Stimulated activated CD8-positive, alpha-beta memory T cell treated with anti-CD3 and anti-CD28 coated beads, Interleukin-4, amount 100 ng/mL, for 24 hours (primary cell): ENCODE results near the gene SH2B2.

ENCODE experiments used
- DNase-seq: peaks from one replicate; pipeline ENCODE4 v3.0.0-alpha.2; 2020; ENCODE audit warnings: low read depth

The SH2B2 gene

DNA sequence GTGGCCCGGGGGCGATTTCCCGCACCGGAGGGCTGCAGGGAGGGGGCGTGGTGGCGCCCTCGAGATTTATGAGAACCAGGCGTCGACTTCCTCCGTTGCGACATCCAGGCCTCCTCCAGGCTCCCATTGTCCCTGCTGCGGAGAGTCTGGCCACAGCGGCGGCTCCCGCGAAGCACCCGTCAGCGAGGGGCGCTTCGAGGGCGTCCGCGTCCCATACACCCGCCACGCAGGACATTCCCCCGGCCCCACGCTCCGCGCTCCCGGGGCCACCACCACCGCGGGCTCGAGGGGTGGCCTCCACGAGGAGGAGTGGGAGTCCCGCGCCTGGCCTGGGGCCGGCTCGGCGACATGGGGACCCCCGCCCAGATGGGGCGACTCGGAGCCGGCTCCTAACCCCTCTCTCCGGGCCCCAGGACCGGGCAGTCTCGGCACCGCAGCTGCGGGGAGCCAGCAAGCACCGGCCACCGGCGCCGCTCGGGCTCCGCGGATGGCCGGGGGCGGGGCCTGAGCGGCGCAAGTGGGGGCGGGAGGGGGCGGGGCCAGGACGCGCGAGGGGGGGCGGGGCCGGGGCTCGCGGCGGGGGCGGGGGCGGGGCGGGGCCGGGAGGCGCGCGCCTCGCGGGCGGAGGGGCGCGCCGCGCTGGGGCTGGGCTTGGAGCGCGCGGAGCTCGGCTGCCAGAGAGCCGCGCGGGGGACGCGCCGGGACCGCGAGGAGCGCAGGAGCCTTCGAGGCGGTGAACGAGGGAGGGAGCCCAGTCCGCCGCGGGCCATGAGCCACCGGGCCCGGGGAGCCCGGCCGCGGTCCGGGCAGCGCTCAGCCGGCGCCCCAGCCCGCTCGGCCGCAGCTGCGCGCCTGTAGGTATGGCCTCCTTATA, at the start of gene SH2B2:
SH2B2 (plus strand) TSS at position 632 of the 874 bp plus-strand sequence. CDS start 13,683 bp downstream, outside the sequence.
- no peak for DNase-seq

DNA sequence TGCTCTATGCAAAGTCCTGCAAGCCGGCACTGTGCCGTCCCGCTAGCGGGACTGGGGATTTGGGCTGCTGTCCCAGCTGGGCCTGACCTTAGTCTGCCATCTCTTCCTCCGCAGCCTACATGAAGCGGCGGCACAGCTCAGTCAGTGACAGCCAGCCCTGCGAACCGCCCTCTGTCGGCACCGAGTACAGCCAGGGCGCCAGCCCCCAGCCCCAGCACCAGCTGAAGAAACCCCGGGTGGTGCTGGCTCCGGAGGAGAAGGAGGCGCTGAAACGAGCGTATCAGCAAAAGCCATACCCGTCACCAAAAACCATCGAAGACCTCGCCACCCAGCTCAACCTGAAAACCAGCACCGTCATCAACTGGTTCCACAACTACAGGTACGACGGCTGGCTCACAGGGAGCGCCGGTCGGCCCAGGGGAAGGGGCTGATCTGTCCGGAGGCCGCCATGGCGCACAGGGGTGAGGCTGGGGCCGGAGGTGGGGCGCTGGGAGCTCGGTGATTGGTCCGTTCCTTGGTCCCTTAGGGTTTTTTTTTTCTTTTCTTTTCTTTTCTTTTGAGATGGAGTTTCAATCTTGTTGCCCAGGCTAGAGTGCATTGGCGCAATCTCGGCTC, 47.4 kb upstream of the SH2B2 start:
- no peak for DNase-seq

DNA sequence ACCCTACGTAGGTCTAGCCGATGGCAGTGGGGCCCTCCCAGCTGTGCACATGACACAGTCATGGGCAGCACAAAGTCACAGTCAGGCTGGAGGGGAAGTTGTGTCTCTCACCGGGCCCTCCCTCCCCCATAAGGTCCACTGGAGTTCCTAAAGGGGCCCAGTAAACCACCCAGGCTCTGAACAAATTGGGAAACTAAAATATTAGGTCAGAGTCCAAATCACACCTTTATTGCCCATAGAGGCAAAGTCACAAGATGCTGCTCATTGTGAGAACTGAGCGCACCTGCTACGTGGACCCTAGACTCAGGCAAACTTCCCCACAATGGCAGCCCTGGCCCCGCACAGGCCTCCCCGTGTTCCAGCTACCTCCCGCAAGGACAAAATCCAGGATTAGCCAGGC, 45.2 kb upstream of the SH2B2 start:
- DNase-seq, result no peak

DNA sequence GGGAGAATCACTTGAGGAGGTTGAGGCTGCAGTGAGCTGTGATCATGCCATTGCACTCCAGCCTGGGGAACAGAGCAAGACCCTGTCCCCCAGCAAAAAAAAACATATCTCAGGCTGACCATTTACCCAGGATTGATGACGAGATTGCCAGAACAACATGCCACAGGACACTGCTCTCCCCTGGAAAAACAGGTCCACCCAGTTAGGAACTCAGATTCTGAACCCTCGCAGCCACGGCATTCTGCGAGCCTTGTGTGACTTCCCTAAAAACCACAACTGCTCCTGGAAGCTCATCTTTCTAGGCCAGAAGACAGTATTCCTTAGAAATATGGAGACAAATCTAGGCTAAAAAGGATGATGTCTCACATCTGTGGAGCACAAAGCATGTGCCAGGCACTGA, 42.1 kb upstream of the SH2B2 start:
- DNase-seq, result no peak

DNA sequence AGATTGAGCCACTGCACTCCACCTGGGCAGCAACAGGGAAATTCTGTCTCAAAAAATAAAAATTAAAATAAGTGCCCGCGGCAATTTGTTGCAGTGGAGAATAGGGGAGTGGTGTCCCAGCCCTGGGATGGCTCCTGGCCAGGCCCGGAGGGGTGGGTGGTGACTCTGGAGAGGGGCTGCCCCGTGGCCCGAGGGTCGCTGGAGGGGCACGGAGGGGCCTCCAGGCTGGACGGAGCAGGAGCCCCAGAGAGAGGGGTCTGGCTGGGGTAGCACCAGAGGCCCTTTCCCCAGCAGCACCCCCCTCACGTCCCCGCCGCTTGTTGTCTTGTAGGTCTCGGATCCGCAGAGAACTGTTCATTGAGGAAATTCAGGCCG, 38.6 kb upstream of the SH2B2 start:
- no peak for DNase-seq

DNA sequence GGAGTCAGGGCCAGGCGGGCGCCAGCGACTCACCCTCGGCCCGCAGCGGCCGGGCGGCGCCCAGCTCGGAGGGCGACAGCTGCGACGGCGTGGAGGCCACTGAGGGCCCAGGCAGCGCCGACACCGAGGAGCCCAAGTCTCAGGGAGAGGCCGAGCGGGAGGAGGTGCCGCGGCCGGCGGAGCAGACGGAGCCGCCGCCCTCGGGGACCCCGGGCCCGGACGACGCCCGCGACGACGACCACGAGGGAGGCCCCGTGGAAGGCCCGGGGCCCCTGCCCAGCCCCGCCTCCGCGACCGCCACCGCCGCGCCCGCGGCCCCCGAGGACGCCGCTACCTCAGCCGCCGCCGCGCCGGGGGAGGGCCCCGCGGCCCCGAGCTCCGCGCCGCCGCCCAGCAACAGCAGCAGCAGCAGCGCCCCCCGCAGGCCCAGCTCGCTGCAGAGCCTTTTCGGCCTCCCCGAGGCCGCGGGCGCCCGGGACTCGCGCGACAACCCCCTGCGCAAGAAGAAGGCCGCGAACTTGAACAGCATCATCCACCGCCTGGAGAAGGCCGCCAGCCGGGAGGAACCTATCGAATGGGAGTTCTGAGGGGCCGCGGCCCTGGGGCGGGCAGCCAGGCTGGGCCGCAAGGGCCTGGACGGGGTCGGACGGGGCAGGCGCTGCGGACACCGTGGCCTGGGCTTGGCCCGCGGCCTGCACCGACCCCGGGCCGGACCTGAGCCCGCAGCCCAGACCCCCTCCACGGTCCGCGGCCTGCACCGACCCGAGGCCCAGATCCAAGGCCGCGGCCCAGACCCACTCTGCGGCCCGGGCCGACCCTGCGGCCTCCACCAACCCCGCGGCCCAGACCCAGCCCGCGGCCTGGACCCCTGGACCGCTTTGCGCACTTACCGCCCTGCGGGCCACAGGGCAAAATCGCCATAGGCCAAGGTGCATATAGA, 37.9 kb upstream of the SH2B2 start:
- no peak for DNase-seq

DNA sequence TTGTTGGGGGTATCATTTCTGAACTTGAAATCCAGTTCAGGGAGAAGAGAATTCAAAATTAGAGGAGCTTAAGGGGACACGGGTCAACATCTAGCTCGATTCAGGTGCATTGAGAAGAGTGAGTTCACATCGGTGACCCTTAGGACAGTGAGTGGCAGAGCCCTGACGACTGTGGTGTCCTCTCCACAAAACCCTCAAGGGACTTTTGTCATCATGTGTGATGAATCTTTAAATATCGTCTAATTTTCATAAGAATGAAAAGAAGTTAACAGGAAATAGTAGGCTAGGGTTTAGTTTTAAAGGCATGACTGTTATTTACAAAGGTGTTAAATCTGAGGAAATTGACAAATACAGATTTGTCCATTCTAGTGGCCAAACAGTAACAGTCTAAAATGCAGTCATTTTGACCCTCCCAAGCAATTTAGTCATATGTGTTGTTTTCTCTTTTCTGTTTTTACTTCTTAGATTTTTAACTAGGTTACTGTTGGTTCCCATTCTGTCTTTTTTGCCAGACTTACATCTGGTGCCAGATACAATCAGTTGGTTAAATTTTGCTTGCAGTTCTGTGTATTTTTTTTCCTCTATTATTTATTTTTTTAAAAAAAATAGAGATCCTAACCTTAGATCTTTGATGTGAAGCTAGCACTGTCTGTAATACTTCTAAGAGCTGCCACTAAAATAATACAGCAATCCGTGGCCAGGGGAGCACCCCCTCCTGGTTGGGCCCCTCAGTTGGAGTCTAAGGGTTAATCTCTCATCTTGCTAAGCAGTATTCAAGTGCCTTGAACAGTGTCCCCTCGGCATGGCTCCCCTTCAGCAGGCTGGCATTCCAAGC, 34.9 kb upstream of the SH2B2 start:
- no peak for DNase-seq

DNA sequence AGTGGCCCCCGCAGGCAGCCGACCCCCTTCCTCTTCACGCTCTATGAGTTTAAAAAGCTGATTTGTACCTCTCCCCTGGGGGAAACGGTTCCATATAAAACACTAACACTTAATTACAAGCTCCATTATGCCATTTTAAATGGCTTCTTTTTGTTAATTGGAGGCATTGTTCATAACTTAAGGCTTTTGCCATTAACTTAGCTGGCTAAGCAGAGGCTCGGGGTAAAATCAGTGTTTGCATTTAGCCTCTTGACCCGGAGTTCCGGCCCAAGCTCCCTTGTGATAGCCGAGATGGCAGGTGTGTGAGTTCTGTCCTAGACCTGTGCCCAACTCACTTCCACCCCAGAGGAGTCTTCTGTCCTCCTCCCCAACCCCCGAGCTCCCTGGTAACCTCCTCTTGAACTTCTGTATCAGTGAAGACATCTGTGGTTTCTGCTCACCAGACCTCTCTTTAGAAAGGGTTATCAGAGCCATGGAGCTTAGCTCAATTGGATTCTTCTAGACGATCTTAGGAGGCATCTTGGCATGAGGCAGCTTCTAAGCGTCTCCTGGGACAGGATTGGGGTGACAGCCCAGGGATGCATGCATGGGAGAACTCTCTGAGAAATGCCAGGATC, 34.2 kb upstream of the SH2B2 start:
- no peak for DNase-seq

DNA sequence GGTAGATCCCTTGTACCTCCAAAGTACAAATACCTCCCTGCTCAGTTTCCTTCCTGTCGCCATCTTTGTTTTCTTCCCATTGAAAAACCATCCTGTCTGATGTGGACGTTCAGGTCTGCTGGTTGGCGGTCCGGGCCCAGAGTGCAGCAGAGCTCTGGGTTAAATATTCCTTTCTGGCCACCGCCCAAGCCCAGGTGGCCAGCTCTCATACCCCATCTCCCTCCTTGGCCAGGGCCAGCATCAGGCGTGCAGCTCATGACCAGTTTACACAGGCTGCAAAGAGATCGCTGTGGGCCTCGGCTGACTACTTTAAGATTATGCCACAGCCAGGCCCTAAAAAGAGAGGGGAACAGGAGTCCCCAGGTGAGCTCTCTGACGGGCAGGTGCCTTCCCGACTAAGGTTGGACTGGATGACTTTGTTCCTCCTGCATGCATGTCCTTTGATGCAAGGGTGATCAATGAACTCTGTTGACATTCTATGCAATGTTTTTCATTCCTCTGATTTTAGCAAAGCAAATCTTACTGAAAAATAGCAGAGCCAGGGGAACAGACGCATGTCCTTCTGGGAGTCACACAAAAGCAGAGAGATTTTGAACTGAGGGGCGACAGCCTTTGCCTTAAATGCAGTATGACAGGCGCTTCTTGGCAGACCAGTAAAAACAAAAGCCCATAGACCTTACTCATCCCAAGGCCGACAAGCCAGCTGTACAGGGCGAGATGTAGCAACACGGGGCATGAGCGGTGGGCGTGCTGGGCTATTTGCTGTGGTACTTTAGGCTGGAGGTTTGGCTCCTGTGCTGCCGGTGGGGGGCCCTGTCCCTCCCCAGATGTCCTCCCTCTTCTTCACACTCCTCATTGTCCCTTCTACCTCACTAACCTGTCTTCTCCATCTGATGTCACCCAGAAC, 33.3 kb upstream of the SH2B2 start:
- DNase-seq, result no peak

DNA sequence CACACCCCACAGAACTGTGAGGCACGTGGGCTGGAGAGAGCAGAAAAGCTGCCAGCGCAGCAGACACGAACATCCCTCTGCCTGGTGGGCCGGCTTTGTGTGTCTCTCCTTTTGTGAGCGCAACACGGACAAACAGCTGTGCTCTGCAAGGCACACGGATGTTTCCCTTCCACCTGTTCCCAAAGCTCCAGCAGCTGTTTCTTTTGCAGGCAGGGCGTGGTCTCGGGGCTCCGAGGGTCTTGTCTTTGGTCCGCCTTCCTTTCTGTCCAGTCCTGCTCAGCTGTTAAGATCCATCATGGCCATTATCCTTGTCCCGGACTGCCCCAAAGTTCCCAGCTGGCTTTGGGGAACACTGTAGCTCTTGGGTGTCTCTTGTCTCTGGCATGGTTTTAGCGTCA, 32.7 kb upstream of the SH2B2 start:
- no peak for DNase-seq

DNA sequence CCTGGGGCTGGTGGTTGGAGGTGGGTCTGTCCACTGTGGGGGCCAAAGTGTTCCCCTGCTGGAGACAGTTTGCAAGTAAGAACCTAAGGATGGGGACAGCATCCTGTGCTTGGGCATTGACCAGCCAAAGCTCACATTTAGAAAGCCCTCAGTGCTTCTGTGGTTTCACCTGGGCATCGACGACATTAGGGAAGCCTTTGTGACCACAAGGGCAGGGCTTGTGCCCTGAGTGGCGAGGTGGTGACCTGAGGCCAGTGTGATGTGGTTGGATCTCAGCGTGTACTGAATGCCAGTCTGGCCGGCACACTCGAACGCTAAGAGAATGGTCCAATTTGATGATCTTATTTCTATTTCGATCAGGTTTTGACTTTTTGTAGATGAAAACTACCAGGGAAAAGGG, 32.1 kb upstream of the SH2B2 start:
- no peak for DNase-seq

DNA sequence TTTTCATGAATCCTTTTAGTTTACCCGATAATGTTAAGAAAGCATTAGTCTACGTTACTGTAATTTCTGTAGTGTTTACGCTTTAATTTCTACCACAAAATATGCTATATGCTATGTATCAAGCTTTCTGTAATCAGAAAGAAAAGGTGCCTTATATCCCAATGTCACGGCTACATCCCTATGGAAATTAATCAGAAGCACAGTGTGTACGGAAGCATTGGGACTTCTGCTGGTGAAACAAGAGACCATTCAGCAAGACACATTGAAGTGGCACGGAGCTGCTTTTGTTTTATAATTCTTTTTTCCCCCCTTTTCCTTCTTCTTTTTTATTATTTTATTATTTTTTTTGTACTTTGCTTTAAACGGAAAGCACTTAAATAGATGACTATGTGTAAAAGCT, 31.2 kb upstream of the SH2B2 start:
- no peak for DNase-seq

DNA sequence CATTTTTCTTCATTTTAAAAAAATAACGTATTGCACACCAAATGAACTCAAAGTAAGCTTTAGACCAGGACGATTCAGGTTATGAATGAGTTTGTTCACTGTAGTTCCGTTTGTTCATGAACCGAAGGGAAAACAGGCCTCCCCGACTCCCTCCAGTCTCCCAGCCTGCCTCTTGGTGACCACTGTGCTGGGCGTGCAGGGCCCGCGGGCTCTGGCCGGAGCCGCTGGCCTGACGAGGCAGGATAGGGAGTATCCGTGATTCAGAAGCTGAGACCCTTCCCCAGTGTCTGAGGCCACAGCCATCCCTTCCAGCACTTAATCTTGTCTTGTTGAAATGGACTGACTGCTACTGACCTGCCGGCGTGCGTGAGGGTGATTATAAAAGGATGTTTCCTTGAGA, 30.8 kb upstream of the SH2B2 start:
- no peak for DNase-seq

DNA sequence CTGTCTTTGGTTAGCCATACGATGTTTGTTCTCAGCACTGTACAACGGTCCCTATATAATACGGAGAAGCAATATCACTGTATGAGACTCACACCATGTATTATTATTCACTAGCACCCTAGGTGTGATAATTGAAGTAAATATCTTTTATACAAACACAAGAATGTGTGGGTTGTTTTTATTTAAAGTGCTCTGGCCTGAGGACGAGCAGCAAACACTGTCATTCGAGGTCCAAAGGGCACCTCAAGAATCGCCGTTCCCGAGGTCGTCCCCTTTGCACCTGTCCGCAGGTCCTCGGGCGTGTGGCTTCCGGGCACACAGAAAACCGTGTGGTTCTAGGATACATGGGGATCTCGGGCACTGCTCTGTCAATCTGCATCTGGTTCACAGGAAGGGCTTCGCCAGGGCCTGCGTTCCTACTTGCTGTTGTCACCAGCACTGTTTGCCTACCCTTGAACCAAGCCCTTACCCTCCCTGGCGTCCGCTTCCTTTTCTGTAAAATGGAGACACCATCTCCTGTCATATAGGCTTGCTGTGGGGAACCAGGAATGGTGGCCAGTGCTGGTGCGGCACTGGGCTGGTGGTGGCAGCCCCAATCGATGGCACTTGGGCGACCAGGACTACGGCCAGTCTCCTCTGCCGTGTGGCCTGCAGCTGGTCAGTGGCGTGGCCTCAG, 28.5 kb upstream of the SH2B2 start:
- no peak for DNase-seq

DNA sequence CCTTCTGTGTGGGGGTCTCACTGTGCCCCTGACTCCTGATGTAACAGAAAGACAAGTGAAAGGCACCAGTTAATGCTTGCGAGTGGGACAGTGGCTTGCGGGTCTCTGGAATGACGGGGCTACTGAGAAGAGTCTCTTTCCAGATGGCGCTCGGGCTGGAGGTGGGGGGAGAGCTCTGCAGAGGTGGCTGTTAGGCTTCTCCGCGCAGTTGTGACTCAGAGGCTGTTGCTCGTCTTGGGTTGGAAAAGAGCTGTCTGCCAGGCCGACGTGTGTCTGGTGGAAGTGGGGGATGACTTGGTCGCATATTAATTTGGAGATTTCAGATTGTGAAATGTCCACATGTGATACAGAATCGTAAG, 27.9 kb upstream of the SH2B2 start:
- no peak for DNase-seq

DNA sequence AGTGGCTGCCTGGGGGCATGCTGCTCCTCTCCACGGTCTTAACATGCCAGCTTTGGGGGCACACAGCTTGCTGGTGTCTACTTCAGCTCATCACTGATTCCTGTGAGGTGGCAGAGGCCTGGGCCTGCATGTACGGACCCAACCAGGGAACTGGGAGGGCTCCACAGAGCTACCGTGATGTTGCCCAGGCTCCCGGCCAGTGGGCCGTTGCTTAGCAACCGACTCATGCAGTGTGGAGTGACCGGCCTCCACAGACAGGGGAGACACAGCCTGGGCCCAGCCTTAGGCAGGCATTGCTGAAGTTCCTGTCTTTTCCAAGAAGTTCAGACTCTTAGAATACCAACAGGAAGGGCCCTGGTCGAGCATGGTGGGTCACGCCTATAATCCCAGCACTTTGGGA, 25.8 kb upstream of the SH2B2 start:
- DNase-seq, result no peak

DNA sequence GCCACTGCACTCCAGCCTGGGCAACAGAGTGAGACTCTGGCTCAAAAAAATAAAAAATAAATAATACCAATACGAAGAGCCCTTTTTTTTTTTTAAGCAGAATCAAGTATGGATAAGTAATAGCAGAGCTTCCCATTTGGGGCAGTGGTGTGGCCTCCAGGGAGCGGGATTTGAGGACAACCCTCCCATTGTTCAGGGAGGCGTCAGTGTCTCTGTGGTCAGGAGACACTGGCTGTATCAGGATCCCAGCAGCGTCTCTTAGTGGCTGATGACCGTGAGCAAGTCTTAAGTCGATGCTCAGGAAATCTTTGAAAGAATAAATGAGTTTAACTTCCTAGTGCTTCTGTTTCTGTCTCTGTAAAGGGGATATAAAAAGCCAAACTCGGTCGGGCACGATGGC, 25.2 kb upstream of the SH2B2 start:
- DNase-seq, result no peak

DNA sequence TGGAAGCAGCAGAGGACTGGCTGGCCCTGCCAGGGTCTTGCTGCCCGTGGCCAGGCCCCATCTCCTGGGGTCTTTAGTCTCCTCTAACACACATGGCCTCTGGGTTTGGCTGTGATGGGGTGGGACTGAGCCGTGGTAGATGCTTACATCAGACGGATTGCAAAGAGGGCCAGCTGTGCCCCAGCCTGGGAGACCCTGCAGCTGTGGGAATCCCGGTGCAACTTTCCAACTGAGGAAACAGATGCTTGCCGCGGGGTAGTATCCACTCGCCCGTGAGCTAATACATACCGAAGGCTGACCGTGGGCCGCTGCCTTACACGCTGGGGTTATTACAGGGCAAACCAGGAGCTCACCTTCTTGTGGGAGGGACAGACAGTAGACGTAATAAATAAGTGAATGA, 24.1 kb upstream of the SH2B2 start:
- no peak for DNase-seq

DNA sequence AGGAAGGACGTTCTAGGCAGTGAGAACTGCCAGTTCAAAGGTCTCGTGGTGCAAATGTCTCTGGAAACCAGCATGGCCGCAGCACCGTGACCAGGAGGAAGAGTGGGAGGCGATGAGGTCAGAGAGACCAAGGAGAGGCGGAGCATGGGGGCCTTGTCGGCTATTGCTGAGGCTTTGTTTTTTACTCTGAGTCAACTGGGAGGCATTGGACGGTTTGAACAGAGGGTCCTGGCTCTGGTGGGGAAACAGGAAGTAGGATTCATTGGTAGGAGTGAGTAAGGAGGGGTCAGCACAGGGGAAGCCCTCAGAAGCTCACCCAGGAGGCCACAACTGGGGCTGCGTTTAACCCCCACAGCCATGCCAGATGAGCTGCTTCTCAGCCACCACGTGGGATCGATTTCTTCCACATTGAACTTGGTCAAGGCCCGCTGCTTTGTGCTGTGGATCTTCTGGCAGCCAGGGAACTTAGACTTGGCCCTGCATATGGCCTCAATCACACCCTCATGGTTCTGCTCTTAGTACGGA, 22.2 kb upstream of the SH2B2 start:
- DNase-seq, result no peak

DNA sequence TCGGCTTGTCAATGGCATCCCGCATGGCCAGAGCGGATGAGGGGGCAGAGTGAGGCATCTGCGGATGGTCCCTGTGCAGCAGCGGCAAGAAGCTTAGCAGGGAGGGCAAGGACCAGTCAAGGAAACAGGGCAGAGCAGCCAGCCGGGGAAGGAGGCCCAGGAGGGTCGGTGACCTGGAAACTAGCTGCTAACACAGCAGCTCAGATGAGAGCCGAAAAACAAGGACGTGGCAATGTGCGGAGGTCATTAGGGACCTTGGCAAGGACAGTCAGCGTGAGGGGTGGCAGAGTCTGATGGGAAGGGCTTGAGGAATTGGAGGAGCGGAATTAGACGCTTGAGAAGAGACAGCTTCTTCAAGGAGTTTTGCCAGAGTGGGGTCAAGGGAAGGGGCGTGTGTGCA, 20.1 kb upstream of the SH2B2 start:
- DNase-seq, result no peak
